Esophagus squamous epithelium (tissue), 5 donors: Measurements from ENCODE around the gene PPP1R27. TPM values are rescaled to one million over a fixed set of nuclear protein-coding genes. Genes with fewer than 3 reads are reported as not detected.

Source experiments
- DNase-seq: peaks from one replicate; lab custom pipeline; 2025; lab: John Stamatoyannopoulos, UW
- H3K27ac ChIP-seq, 4 donors: fragments of 200-600 bp; sonication (generic); one replicate each; pipeline ENCODE4 v1.5.1; 2016 to 2019; ENCODE audit warnings: mild to moderate bottlenecking in 1 of 4
- H3K27me3 ChIP-seq, 4 donors: fragments of 200-600 bp; sonication (generic); 1 replicate in 3 of 4; 2 replicates in 1 of 4; pipeline versions ENCODE4 v1.5.1 to v1.6.0; 2017 to 2021; ENCODE audit warnings: antibody characterized with exemption in 1 of 4
- H3K36me3 ChIP-seq, 3 donors: fragments of 200-600 bp; sonication (generic); one replicate each; pipeline ENCODE4 v1.5.1; 2016 to 2019
- H3K4me1 ChIP-seq, 3 donors: fragments of 200-600 bp; sonication (generic); one replicate each; pipeline ENCODE4 v1.5.1; 2017 to 2019
- H3K4me3 ChIP-seq, 4 donors: fragments of 200-600 bp; sonication (generic); 1 replicate in 3 of 4; 2 replicates in 1 of 4; pipeline ENCODE4 v1.5.1; 2016 to 2019; ENCODE audit warnings: mild to moderate bottlenecking in 2 of 4, moderate library complexity in 1 of 4
- H3K9me3 ChIP-seq, 3 donors: fragments of 200-600 bp; sonication (generic); one replicate each; pipeline ENCODE4 v1.5.1; 2016 to 2019
- POLR2A ChIP-seq, 4 donors: fragments of 450-650 bp; IDR thresholded peaks; one replicate each; pipeline ENCODE4 v1.6.1; 2017; ENCODE audit warnings: antibody characterized with exemption in 4 of 4, mild to moderate bottlenecking in 4 of 4, moderate library complexity in 3 of 4
- WGBS, 2 donors: methylation state at CpG; one replicate each; pipeline ENCODE4 v1.1.5; 2018; 5-methylcytosine and 5-hydroxymethylcytosine counted together
- intact Hi-C: fragments of 100-400 bp; cut with DNase I; formaldehyde crosslinking; loops from one replicate; pipeline ENCODE4 v1.15.0; 2022
- total RNA-seq, 4 donors: library from RNA; depleted of rRNA; stranded (reverse); fragments of >200 nt; gene quantifications; one replicate each; pipeline ENCODE4 v1.1.0, GENCODE V29; 2016
- TF ChIP-seq, protein P1 (sequence below), 6 experiments: fragments of 450-650 bp in 4 of 6; fragments of 200-600 bp in 2 of 6; sonication (generic) in 2 of 6; IDR thresholded peaks; one replicate each; pipeline ENCODE4 v1.5.1; 2016 to 2019; ENCODE audit warnings: antibody characterized with exemption in 6 of 6, mild to moderate bottlenecking in 4 of 6, moderate library complexity in 4 of 6
- donor health status: DM: yes; HTN: yes; CAD: no.

Gene PPP1R27
- total RNA-seq, 4 donors from 2014 or later: not detected

DNA sequence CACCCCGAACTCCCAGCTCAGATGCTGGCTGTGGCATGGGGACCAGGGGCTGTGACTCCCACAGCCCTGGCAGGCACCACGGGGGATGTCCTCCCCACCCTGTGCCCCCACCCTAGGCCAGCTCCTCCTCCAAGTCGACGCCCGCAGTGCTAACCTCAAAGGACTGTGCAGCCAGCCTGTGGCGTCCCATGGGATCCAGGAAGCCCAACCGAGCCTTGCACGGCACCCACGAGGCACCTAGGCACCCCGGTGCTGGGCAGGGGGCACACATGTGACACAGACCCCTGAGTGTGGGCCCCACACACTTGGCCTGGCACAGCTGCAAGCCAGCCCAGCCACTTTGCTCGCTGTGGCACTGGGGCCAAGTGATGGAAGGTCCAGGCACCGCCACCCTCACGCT lies 27.0 kb downstream of the PPP1R27 start:
- Histone ChIP-seq H3K36me3 (no peaks in the 10 kb centered on the region), H3K4me1 (peaks cover 6 to 22% (median 19%) of the 10 kb centered on the region in 3 donors), H3K27me3 (peaks cover 14 to 100% (median 24%) of the 10 kb centered on the region in 4 donors), H3K27ac (no peak overlapping the region), H3K9me3 (no peaks in the 10 kb centered on the region), H3K4me3 (no peak overlapping the region)
- DNase-seq: no peak
- WGBS, 2 donors: no CpG with 5 or more reads among the region's 13 CpGs
- intact Hi-C loops: no loop called here
- no peak for TF ChIP-seq POLR2A (IDR thresholded peaks at IDR 0.05)
- TF ChIP-seq, protein P1, sequence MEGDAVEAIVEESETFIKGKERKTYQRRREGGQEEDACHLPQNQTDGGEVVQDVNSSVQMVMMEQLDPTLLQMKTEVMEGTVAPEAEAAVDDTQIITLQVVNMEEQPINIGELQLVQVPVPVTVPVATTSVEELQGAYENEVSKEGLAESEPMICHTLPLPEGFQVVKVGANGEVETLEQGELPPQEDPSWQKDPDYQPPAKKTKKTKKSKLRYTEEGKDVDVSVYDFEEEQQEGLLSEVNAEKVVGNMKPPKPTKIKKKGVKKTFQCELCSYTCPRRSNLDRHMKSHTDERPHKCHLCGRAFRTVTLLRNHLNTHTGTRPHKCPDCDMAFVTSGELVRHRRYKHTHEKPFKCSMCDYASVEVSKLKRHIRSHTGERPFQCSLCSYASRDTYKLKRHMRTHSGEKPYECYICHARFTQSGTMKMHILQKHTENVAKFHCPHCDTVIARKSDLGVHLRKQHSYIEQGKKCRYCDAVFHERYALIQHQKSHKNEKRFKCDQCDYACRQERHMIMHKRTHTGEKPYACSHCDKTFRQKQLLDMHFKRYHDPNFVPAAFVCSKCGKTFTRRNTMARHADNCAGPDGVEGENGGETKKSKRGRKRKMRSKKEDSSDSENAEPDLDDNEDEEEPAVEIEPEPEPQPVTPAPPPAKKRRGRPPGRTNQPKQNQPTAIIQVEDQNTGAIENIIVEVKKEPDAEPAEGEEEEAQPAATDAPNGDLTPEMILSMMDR (IDR thresholded peaks at IDR 0.05): no peak

DNA sequence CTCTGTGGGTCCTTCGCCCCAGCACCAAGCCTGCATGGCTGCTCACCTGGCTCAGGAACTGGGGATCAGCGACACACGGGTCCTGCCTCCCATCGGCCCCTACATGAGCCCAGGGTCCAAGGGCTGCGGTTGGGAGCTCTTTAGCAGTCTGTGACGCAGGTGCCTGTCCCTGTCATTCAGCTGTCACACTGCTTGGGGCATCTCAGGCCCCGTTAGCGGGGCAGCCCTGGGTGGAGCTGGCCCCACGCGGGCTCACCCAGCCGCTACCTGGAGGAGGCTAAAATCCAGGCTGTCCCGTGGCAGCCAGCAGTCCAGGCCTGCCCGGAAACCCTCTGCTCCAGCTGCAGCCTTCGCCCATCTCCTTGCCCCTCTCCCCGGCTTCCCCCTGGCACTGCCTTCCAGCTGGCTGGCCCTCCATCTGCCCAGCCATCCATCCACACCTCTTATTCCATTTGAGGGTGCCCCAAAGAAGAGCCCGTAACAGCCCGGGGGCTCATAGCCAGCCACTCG lies 27.6 kb downstream of the PPP1R27 start:
- 33 to 34% methylated on average over 4 to 6 of the region's 18 CpGs for WGBS, 2 donors
- no peak overlapping the region for H3K27ac ChIP-seq
- peaks cover 6 to 22% (median 19%) of the 10 kb centered on the region in 3 donors for H3K4me1 ChIP-seq
- no peak for DNase-seq
- no peaks in the 10 kb centered on the region for H3K9me3 ChIP-seq
- intact Hi-C loops: no loop called here
- TF ChIP-seq, protein P1 (IDR thresholded peaks at IDR 0.05): no peak
- no peak for TF ChIP-seq POLR2A (IDR thresholded peaks at IDR 0.05)
- H3K36me3 ChIP-seq: no peaks in the 10 kb centered on the region
- peaks cover 19 to 100% (median 30%) of the 10 kb centered on the region in 4 donors for H3K27me3 ChIP-seq
- no peak overlapping the region for H3K4me3 ChIP-seq

DNA sequence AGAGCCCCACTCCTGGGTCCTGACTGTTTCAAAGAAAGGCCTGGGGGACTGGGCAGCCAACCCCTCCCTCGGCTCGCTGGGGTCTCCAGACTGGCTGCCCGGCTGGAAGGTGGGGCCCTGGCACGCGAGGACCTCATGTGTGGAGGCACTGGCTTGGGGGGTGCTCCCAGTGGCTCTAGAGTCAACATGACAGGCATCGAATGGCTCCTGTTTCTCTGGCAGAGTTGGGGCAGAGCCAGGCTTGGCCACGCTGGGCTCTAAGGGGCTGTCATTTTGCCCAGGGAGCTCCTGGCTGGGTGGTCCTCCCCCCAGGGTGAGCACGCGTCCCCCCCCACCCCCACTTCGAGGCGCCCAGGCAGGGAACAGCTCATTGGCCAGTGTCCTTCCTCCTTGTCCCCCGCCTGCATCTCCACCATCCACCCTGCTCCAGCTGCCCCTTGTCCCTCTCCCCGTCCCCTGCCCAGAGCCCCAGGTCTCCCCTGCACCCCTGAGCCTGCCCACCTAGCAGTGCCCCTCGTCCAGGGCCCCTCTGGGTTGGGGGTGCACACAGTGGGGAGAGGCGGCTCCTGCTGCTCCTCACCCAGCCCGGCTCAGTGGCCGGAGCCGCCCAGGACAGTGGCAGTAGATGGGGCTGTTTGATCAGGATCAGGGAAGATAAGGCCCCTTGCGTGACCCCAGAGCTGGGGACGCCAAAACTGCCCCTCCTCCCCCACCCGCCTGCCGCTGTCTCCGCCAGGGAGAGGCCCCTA lies 28.2 kb downstream of the PPP1R27 start:
- Histone ChIP-seq H3K9me3 (no peaks in the 10 kb centered on the region), H3K4me1 (peaks cover 6 to 22% (median 19%) of the 10 kb centered on the region in 3 donors), H3K27ac (no peak overlapping the region), H3K4me3 (no peak overlapping the region), H3K36me3 (no peaks in the 10 kb centered on the region), H3K27me3 (peaks cover 24 to 100% (median 30%) of the 10 kb centered on the region in 4 donors)
- intact Hi-C loops: no loop called here
- no peak for TF ChIP-seq POLR2A (IDR thresholded peaks at IDR 0.05)
- TF ChIP-seq, protein P1 (IDR thresholded peaks at IDR 0.05): no peak
- no peak for DNase-seq
- WGBS, 2 donors: 42% methylated on average over 3 of the region's 23 CpGs; no CpG with 5 or more reads in 1 of the 2 donors

DNA sequence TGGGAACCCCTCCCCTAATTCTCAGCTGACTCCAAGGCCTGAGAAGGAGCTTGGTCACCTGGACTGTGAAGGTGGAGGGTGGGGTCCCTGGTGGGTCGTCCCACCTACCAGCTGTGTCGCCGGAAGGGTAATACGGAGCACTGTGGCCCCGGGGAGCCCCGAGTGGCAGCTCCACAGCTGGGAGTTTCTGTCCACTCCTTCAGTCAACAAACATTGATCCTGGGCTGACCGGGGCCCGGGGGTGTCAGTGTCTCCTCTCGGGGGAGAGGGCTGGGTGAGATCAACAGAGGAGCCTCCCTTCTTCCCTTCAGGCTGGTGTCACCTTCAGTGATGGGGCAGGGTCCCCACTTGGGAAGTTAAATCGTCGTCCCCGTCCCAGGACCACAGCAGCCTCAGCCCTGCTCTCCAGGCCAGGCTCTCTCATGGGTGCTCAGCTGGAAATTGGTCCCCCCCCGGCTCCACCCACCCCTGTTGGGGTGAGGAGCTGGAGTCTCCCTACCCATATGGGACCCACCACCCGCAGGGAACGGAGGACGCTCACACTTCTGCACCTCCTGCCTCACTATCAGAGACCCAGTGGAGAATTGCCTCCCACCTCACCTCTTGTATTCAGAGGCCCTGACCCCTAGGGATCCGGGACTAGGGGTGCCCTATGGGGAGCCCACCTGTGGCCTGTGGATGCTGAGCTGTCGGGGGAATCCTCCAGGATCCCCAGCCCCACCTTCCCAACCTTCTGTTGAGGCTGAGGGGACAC lies 29.0 kb downstream of the PPP1R27 start:
- intact Hi-C loops: no loop called here
- no peaks in the 10 kb centered on the region for H3K36me3 ChIP-seq
- 20% methylated on average over 2 of the region's 18 CpGs; no CpG with 5 or more reads in 1 of the 2 donors for WGBS, 2 donors

More for the DNA sequence above, 29.0 kb downstream of the PPP1R27 start:
- Histone ChIP-seq H3K4me3 (no peak overlapping the region), H3K27ac (no peak overlapping the region), H3K4me1 (peaks cover 6 to 22% (median 19%) of the 10 kb centered on the region in 3 donors), H3K27me3 (peaks cover 24 to 100% (median 33%) of the 10 kb centered on the region in 4 donors), H3K9me3 (no peaks in the 10 kb centered on the region)
- DNase-seq: no peak
- no peak for TF ChIP-seq POLR2A (IDR thresholded peaks at IDR 0.05)
- TF ChIP-seq, protein P1 (IDR thresholded peaks at IDR 0.05): no peak
